NOMO-1 (cell line): Measurements from ENCODE around the gene ANKRD10.

Experiments used
- DNase-seq, 2 experiments: peaks; one replicate each; lab custom pipeline; 2025; ENCODE audit not compliant: unreplicated experiment in 2 of 2; lab: John Stamatoyannopoulos, UW

The ANKRD10 gene

GRCh38 chr13:110945928-110946570 lies 31.2 kb upstream of the ANKRD10 start:
- DNase-seq, result no peak

GRCh38 chr13:110944968-110945927 lies 30.4 kb upstream of the ANKRD10 start:
- DNase-seq, result no peak

GRCh38 chr13:110944121-110944967 lies 29.5 kb upstream of the ANKRD10 start:
- peak; percentile 73 to 79 for DNase-seq

- no peak for DNase-seq
These were observed 27.5 kb upstream of the ANKRD10 start for GRCh38 chr13:110942248-110942981.

- no peak for DNase-seq
These were observed 24.0 kb upstream of the ANKRD10 start for GRCh38 chr13:110938662-110939421.

- DNase-seq, result peak; percentile 23 to 70
These were observed 22.8 kb upstream of the ANKRD10 start for GRCh38 chr13:110937511-110938285.

- DNase-seq, result no peak
These were observed 21.6 kb upstream of the ANKRD10 start for GRCh38 chr13:110936519-110936918.

- no peak for DNase-seq
These were observed 17.7 kb upstream of the ANKRD10 start for GRCh38 chr13:110932588-110932987.

GRCh38 chr13:110929104-110929777 lies 14.4 kb upstream of the ANKRD10 start:
- no peak for DNase-seq

GRCh38 chr13:110925023-110925612 lies 10.2 kb upstream of the ANKRD10 start:
- peak in 1 of 2 experiments; percentile 2 for DNase-seq

- no peak for DNase-seq
These were observed 9.7 kb upstream of the ANKRD10 start for GRCh38 chr13:110924639-110924934.

GRCh38 chr13:110923777-110924638 lies 9.1 kb upstream of the ANKRD10 start:
- no peak for DNase-seq

GRCh38 chr13:110923086-110923485 lies 8.2 kb upstream of the ANKRD10 start:
- no peak for DNase-seq

- no peak for DNase-seq
These were observed 7.6 kb upstream of the ANKRD10 start for GRCh38 chr13:110922506-110922905.

- DNase-seq, result no peak
These were observed 6.8 kb upstream of the ANKRD10 start for GRCh38 chr13:110921695-110922094.

- no peak for DNase-seq
These were observed 6.3 kb upstream of the ANKRD10 start for GRCh38 chr13:110921209-110921608.

- DNase-seq, result no peak
These were observed 5.2 kb upstream of the ANKRD10 start for GRCh38 chr13:110920038-110920437.
